ENCODE results near the gene GMPR2.

Gene GMPR2

GRCh38 chr14:24232645-24233537 is at the start of gene GMPR2:
Gene GMPR2, plus strand, starts transcription at chr14:24232929. Its CDS starts 325 bp downstream, at chr14:24233254.
- Histone ChIP-seq H3K4me1 (ENCODE audit: low read depth, poor library complexity, severe bottlenecking) (peaks cover 14% of the 10 kb centered on the region), H3K79me2 (ENCODE audit: insufficient read depth, low read depth) (peaks cover 8% of the 10 kb centered on the region; the same call in 1 of the 2 replicates), H2AFZ (ENCODE audit: low read depth) (peak within 1 kb of the TSS; percentile 95), H3K9ac (peak within 1 kb of the TSS; percentile 46; the same call in 1 of the 2 replicates), H3K27me3 (ENCODE audit: insufficient read depth, low read depth) (no peaks in the 10 kb centered on the region), H3K4me2 (peak within 1 kb of the TSS; percentile 76), H3K36me3 (ENCODE audit: insufficient read depth) (no peaks in the 10 kb centered on the region), H3K4me3 (IDR thresholded peaks at IDR 0.05; ENCODE audit: insufficient read depth, low read depth, low read length) (no peak within 1 kb of the TSS), H3K27ac (peak within 1 kb of the TSS; percentile 57), H4K20me1 (ENCODE audit: insufficient read depth) (no peaks in the 10 kb centered on the region)
- TF ChIP-seq, protein P1, sequence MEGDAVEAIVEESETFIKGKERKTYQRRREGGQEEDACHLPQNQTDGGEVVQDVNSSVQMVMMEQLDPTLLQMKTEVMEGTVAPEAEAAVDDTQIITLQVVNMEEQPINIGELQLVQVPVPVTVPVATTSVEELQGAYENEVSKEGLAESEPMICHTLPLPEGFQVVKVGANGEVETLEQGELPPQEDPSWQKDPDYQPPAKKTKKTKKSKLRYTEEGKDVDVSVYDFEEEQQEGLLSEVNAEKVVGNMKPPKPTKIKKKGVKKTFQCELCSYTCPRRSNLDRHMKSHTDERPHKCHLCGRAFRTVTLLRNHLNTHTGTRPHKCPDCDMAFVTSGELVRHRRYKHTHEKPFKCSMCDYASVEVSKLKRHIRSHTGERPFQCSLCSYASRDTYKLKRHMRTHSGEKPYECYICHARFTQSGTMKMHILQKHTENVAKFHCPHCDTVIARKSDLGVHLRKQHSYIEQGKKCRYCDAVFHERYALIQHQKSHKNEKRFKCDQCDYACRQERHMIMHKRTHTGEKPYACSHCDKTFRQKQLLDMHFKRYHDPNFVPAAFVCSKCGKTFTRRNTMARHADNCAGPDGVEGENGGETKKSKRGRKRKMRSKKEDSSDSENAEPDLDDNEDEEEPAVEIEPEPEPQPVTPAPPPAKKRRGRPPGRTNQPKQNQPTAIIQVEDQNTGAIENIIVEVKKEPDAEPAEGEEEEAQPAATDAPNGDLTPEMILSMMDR (conservative IDR thresholded peaks at IDR 0.05; ENCODE audit: low read depth, low read length) = no peak

DNA sequence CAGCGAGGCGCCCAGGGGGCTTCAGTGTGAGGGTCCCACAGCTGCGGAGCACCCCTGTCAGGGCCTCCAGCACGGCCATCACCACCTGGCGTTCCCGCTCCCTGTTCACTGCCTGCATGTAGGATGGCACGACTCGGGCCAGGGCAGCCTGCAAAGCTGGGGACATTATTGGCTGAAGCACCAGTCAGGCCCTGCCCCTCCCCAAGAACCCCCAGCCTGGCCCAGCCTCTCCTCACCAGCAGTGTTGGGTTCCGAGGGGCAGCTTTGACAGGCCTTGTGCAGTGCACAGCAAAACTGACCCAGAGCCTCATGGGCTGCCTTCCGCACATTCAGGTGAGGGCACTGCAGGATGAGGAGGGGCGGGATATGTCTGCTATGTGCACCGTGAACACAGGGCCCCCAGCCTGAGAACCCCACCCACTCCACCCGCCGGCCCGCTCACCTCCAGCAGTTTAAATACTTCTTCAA is 49.7 kb upstream of the GMPR2 start:
- Histone ChIP-seq H3K27me3 (ENCODE audit: insufficient read depth, low read depth) (no peaks in the 10 kb centered on the region), H3K4me3 (IDR thresholded peaks at IDR 0.05; ENCODE audit: insufficient read depth, low read depth, low read length) (no peak overlapping the region), H3K9ac (no peak overlapping the region), H3K27ac (no peak overlapping the region), H4K20me1 (ENCODE audit: insufficient read depth) (no peaks in the 10 kb centered on the region), H3K79me2 (ENCODE audit: insufficient read depth, low read depth) (peaks cover 7% of the 10 kb centered on the region; the same call in 1 of the 2 replicates), H3K4me2 (no peak overlapping the region), H3K36me3 (ENCODE audit: insufficient read depth) (no peaks in the 10 kb centered on the region), H2AFZ (ENCODE audit: low read depth) (no peak overlapping the region), H3K4me1 (ENCODE audit: low read depth, poor library complexity, severe bottlenecking) (peaks cover 9% of the 10 kb centered on the region)
- TF ChIP-seq, protein P1 (conservative IDR thresholded peaks at IDR 0.05; ENCODE audit: low read depth, low read length) = no peak

GRCh38 chr14:24184104-24184970 is 48.4 kb upstream of the GMPR2 start:
- no peak overlapping the region for H3K4me2 ChIP-seq
- no peak overlapping the region for H3K27ac ChIP-seq
- no peak overlapping the region for H3K4me3 ChIP-seq (IDR thresholded peaks at IDR 0.05; ENCODE audit: insufficient read depth, low read depth, low read length)
- peaks cover 14% of the 10 kb centered on the region for H3K4me1 ChIP-seq (ENCODE audit: low read depth, poor library complexity, severe bottlenecking)
- H4K20me1 ChIP-seq (ENCODE audit: insufficient read depth) = no peaks in the 10 kb centered on the region
- H3K9ac ChIP-seq = no peak overlapping the region
- peaks cover 7% of the 10 kb centered on the region; the same call in 1 of the 2 replicates for H3K79me2 ChIP-seq (ENCODE audit: insufficient read depth, low read depth)
- no peaks in the 10 kb centered on the region for H3K36me3 ChIP-seq (ENCODE audit: insufficient read depth)
- H2AFZ ChIP-seq (ENCODE audit: low read depth) = no peak overlapping the region
- TF ChIP-seq, protein P1 (conservative IDR thresholded peaks at IDR 0.05; ENCODE audit: low read depth, low read length) = no peak
- H3K27me3 ChIP-seq (ENCODE audit: insufficient read depth, low read depth) = no peaks in the 10 kb centered on the region

DNA sequence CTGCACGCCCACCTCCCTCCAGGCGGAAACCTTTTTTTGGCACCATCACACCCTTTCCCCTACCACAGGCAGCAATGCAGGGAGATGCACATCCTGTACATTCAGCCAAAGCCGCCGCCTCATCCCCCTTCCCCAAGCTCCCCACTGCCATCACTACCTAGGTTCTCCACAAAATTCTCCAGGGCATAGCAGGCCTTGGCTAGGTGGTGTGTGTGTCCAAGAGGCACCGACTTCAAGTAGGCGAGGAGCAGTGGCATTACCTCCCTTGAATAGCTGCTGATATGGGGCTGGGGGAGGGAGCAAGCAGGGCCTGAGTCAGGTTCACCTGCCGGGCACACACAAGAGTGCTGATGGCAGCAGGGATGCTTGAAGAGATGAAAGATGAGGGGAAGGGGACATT is 47.7 kb upstream of the GMPR2 start:
- Histone ChIP-seq H3K27me3 (ENCODE audit: insufficient read depth, low read depth) (no peaks in the 10 kb centered on the region), H3K79me2 (ENCODE audit: insufficient read depth, low read depth) (peaks cover 7% of the 10 kb centered on the region; the same call in 1 of the 2 replicates), H3K4me2 (no peak overlapping the region), H3K9ac (no peak overlapping the region), H3K36me3 (ENCODE audit: insufficient read depth) (no peaks in the 10 kb centered on the region), H4K20me1 (ENCODE audit: insufficient read depth) (no peaks in the 10 kb centered on the region), H3K4me3 (IDR thresholded peaks at IDR 0.05; ENCODE audit: insufficient read depth, low read depth, low read length) (no peak overlapping the region), H3K27ac (no peak overlapping the region), H3K4me1 (ENCODE audit: low read depth, poor library complexity, severe bottlenecking) (peaks cover 14% of the 10 kb centered on the region), H2AFZ (ENCODE audit: low read depth) (no peak overlapping the region)
- TF ChIP-seq, protein P1 (conservative IDR thresholded peaks at IDR 0.05; ENCODE audit: low read depth, low read length) = no peak

All from KMS-11 (cell line).